IMR-90 (cell line): ENCODE measurements around the gene AIP.

Experiments
- MXI1 ChIP-seq: IDR thresholded peaks from 2 replicates; pipeline ENCODE4 v1.6.1; 2012; ENCODE audit warnings: low read depth, mild to moderate bottlenecking, low read length, moderate library complexity, borderline replicate concordance
- USF2 ChIP-seq: fragments of 150-350 bp; IDR thresholded peaks from 2 replicates; pipeline ENCODE4 v1.6.1; 2017; ENCODE audit warnings: mild to moderate bottlenecking, antibody characterized with exemption, low read length, low read depth

DNA sequence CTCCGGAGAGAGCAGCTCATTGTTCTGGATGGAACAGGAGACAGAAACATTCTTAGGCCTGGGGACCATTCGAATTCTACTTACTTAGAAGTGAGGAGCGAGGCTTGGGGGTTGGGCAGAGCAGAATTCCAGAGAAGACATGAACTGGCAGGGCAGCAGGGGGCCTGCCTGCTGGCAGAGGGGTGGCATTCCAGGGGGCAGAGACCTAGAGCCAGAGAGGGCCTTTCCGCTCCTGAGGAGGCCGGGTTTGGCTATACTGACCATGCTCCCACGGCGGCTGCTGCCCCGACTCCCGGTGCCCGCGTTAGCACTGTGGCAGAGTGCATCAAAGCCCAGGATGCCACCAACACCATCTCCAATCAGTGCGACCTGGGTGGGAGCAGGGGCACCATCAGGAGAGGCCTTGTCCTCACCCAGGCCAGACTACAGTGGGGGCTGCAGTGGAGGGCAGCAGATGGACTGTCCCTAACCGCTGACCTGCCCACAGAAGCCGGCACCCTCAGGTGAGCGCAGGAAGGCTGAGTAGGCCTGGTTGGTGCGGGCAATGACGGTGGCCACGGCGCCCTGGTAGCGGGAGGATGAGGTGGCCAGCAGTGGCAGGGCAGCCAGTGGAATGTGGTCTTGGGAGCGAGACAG is 14.9 kb downstream of the AIP start:
- TF ChIP-seq MXI1: no peak
- TF ChIP-seq USF2: no peak
